ENCODE measurements around the gene CAMP. TPM values are rescaled to one million over a fixed set of nuclear protein-coding genes. Genes with fewer than 3 reads are reported as not detected.

CAMP gene
- total and polyA plus RNA-seq, 2 of the 13 experiments (the other 11 are each of a cell fraction or from before 2014, with no cell fraction given), result not detected

- TF ChIP-seq ZHX2 (IDR thresholded peaks at IDR 0.05; ENCODE audit: low read depth) (no peak), ZHX2 (CRISPR knock-in tag; IDR thresholded peaks at IDR 0.05; ENCODE audit: borderline replicate concordance) (0 out of 2 replicates have a peak, but pooled peaks have one; percentile 41), NFYC (CRISPR knock-in tag; IDR thresholded peaks at IDR 0.05) (peak; percentile 97), TFDP2 (CRISPR knock-in tag; IDR thresholded peaks at IDR 0.05) (peak; percentile 100), E2F5 (CRISPR knock-in tag; conservative IDR thresholded peaks at IDR 0.05) (peak; percentile 93), PATZ1 (CRISPR knock-in tag; IDR thresholded peaks at IDR 0.05) (peak; percentile 84), SATB2 (CRISPR knock-in tag; IDR thresholded peaks at IDR 0.05) (peak; percentile 55; the same call in 1 of the 2 replicates), KLF13 (CRISPR knock-in tag; IDR thresholded peaks at IDR 0.05) (peak; percentile 98), SNAI1 (CRISPR knock-in tag; IDR thresholded peaks at IDR 0.05; ENCODE audit: borderline replicate concordance) (no peak), XRCC5 (optimal IDR thresholded peaks at IDR 0.05; ENCODE audit: low read length) (peak; percentile 68), FUBP1 (CRISPR knock-in tag; IDR thresholded peaks at IDR 0.05; ENCODE audit: borderline replicate concordance) (no peak), ZNF580 (CRISPR knock-in tag; IDR thresholded peaks at IDR 0.05; ENCODE audit: borderline replicate concordance, low read depth) (0 out of 2 replicates have a peak, but pooled peaks have one; percentile 20), ZNF777 (CRISPR knock-in tag; IDR thresholded peaks at IDR 0.05) (peak; percentile 90), MXD3 (CRISPR knock-in tag; IDR thresholded peaks at IDR 0.05) (peak; percentile 52; the same call in 1 of the 2 replicates)
These were observed 34.8 kb upstream of the CAMP start, which contains the start of gene CDC25A (continued) for GRCh38 chr3:48188266-48189201.

Data from HepG2 (cell line).